NB4 (cell line): ENCODE data around the gene ACTRT2.

Experiments used
- POLR2A ChIP-seq: IDR thresholded peaks from 2 replicates; pipeline ENCODE4 v1.6.1; 2011; ENCODE audit warnings: mild to moderate bottlenecking; ENCODE audit not compliant: insufficient read length; ENCODE audit errors: extremely low read depth
- TF ChIP-seq, protein P1 (sequence below): IDR thresholded peaks from one replicate; pipeline ENCODE4 v1.5.1; 2012; ENCODE audit warnings: low read depth, low read length
- TF ChIP-seq, protein P2 (sequence below): IDR thresholded peaks from 2 replicates; pipeline ENCODE4 v1.6.1; 2011; ENCODE audit warnings: low read depth, low read length

DNA sequence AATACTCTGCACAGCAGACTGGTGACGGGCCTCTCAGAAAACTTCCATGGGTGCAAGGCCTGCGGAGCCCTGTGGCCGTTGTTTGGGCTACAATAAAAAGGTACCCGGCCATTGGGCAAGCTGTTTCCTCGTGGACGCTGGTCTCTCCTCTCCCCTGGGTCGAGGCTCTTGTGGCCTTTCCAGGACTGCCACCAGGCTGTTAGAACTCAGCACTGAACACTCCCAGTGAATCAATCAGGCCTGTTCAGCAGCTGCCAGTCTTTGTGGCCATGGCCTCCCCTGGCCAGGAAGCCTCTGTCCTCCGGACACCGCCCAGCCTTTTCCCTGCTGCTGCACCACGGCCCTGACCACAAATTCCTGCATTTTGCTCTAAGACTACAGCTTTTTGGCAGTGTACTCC is 33.0 kb upstream of the ACTRT2 start:
- TF ChIP-seq, protein P1, sequence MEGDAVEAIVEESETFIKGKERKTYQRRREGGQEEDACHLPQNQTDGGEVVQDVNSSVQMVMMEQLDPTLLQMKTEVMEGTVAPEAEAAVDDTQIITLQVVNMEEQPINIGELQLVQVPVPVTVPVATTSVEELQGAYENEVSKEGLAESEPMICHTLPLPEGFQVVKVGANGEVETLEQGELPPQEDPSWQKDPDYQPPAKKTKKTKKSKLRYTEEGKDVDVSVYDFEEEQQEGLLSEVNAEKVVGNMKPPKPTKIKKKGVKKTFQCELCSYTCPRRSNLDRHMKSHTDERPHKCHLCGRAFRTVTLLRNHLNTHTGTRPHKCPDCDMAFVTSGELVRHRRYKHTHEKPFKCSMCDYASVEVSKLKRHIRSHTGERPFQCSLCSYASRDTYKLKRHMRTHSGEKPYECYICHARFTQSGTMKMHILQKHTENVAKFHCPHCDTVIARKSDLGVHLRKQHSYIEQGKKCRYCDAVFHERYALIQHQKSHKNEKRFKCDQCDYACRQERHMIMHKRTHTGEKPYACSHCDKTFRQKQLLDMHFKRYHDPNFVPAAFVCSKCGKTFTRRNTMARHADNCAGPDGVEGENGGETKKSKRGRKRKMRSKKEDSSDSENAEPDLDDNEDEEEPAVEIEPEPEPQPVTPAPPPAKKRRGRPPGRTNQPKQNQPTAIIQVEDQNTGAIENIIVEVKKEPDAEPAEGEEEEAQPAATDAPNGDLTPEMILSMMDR, result no peak
- no peak for TF ChIP-seq POLR2A
- TF ChIP-seq, protein P2, sequence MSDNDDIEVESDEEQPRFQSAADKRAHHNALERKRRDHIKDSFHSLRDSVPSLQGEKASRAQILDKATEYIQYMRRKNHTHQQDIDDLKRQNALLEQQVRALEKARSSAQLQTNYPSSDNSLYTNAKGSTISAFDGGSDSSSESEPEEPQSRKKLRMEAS, result no peak
